ENCODE measurements around the gene SYNJ2BP.

SYNJ2BP gene

GRCh38 chr14:70392676-70393075 lies 24.2 kb downstream of the SYNJ2BP start:
- in situ Hi-C loops (cut with HindIII; ENCODE audit: low sequenced_read_pairs) = no loop called here

DNA sequence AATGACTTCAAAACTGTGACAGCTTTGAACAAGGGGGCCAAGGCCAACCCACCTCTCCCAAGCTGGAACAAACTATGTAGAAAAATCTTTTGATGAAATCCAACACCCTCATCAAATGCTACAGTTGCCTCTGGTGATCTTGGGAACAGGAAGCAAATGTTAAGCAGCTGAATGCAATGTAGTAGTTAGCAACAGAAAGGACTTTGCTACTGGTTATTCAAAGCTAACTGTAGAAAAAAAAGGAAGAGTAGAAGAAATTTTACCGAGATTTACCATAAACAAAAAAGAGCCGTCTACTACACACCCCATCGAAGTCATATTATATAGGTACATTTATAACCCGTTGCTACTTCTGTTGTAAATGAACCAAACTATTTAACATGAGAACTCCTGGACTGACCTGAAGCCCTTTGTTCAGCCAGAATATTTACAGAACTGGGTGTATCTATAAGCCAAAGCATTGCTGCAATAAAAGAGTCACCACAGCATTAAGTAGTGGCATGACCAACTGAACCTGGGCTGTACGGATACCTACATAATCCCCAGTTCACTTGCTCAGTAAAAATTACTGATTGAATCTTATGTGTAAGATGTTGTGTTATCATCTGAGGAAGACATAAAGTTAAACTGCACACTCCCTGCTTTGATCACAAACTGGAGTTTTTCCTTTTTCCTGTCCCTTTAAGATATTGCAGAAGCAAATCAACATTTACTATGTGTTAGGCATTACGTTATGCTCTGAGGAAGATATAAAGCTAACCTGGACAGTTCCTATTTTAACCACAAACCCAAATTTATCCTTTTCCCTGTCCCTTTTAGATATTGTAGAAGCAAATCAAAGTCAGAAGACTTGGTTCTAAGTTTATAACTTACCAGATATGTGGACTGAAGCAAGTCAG lies 25.1 kb downstream of the SYNJ2BP start:
- in situ Hi-C loops (cut with HindIII; ENCODE audit: low sequenced_read_pairs) = no loop called here

DNA sequence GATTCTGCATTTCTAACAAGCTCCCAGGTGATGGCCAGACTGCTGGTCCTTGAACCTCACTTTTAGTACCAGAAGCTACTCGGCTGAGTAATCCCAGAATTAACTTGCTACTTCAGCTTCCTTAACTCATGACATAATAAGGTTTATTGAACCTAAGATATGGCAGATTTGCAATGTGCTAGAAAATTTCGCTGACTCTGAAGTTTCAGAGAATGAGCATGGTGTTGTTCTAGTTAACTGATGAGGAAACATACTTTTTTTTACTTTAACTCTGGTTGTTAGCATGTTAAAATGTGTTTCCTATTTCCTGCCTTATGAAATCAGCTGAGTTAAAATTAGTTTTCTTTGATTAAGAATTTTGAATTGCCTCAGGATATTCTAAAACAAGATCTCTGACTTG lies 34.4 kb downstream of the SYNJ2BP start:
- in situ Hi-C loops (cut with HindIII; ENCODE audit: low sequenced_read_pairs) = no loop called here

DNA sequence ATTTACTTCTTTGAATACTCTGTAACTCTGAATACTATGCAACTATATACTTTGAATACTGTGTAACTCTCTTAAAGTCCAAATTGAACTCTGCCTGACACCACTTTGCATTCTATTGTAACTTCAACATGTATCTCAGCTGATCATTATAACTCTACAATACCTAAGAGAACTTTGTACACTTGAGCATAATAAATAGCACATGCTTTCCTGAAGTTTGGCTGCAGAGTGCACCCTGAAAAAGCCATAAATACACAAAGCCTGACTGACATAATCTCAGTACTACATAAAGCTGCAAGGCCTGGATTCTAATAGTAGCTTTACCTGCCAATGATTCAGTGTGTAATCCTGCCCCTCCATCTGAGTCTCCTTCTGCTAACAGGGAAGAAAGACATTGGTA lies 36.1 kb downstream of the SYNJ2BP start:
- in situ Hi-C loops (cut with HindIII; ENCODE audit: low sequenced_read_pairs) = no loop called here

DNA sequence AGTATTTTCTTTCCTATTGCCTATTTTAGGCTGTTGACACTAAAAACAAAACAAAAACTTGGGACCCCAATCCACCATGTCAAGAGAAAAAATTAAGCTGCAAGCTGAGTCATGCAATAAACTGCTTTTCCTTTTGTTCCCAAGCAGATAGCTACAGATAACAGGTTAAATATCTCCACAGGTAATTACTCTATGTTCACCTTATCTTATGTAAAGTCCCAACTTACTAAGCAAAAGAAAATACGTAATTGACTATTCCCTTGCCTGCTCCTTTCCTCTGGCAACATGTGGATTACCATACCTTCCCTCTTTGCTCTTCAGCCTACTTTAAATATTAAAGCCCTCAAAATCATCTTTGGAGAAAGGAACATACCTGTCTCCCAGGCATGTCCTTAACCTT lies 38.2 kb downstream of the SYNJ2BP start:
- in situ Hi-C loops (cut with HindIII; ENCODE audit: low sequenced_read_pairs) = no loop called here

Measured in endothelial cell of hepatic sinusoid (primary cell).